ENCODE results near the gene NME2. TPM values are rescaled to one million over a fixed set of nuclear protein-coding genes. Genes with fewer than 3 reads are reported as not detected.

NME2 gene
- total and polyA plus RNA-seq, 2 of the 8 experiments (the other 6 are each of a cell fraction or from before 2014, with no cell fraction given) = 827 to 929 TPM

- no peak overlapping the region for H3K14ac ChIP-seq (ENCODE audit: insufficient read length)
- no peak overlapping the region for H2BK120ac ChIP-seq (replicated peaks; ENCODE audit: low read depth, low read length)
- no peak overlapping the region for H2BK15ac ChIP-seq (ENCODE audit: low read length)
- 88% methylated on average over 5 of the region's 5 CpGs; no CpG with 5 or more reads in 1 of the 2 experiments for WGBS, 2 experiments (ENCODE audit: extremely low coverage in 1 of 2, insufficient coverage in 1 of 2, insufficient read length in 1 of 2, insufficient replicate concordance in 2 of 2, low coverage in 1 of 2, low lambda C conversion rate in 2 of 2, missing lambda C conversion rate in 1 of 2)
- H3K18ac ChIP-seq (ENCODE audit: extremely low read depth, low read length) = no peak overlapping the region
- TF ChIP-seq POU5F1 (IDR thresholded peaks at IDR 0.05; ENCODE audit: low read depth, low read length) (no peak), RBBP5 (IDR thresholded peaks at IDR 0.05; ENCODE audit: borderline replicate concordance, low read depth, low read length) (no peak), SP1 (IDR thresholded peaks at IDR 0.05; ENCODE audit: low read depth, low read length) (no peak), ATF2 (IDR thresholded peaks at IDR 0.05; ENCODE audit: low read length) (no peak), KDM4A (IDR thresholded peaks at IDR 0.05; ENCODE audit: low read depth, low read length, severe bottlenecking) (no peak)
- peaks cover 0 to 1% of the 10 kb centered on the region in 2 experiments; a peak in 1 of 4 replicates for H3K79me2 ChIP-seq (ENCODE audit: control insufficient read depth in 1 of 2, insufficient read depth in 2 of 2, low read length in 2 of 2)
- no peaks in the 10 kb centered on the region for H3K79me1 ChIP-seq (ENCODE audit: low read depth, low read length)
- ChIA-PET CTCF (ENCODE audit: partially characterized antibody) (interaction anchor here (0.7 kb wide), 1 partner anchor 10 kb away, joined by 3 read pairs; no protein-coding TSS in a partner anchor), POLR2A (ENCODE audit: partially characterized antibody) (interaction anchor here (1.1 kb wide), 1 partner anchor 259 kb away, joined by 3 read pairs; the partner anchor contains the start of gene TOB1)
- H3K4me3 ChIP-seq (ENCODE audit: extremely low read depth in 1 of 4, insufficient read depth in 2 of 4, low read depth in 3 of 4, low read length in 4 of 4) = no peak overlapping the region
- H3K56ac ChIP-seq (replicated peaks; ENCODE audit: insufficient read length, low read depth, low read length) = no peak overlapping the region
- FAIRE-seq (no peak), DNase-seq (ENCODE audit: low read depth in 1 of 2, low spot score in 2 of 2) (no peak)
- no peak overlapping the region for H3K9ac ChIP-seq (replicated peaks in 1 of 4; ENCODE audit: extremely low read depth in 1 of 4, low read depth in 3 of 4, low read length in 3 of 4)
- H4K5ac ChIP-seq (ENCODE audit: insufficient read length, low read depth, low read length) = no peak overlapping the region
- peaks cover 0 to 5% (median 1%) of the 10 kb centered on the region in 4 experiments; a peak in 3 of 7 replicates for H3K4me1 ChIP-seq (replicated peaks in 1 of 4; ENCODE audit: control insufficient read depth in 3 of 4, insufficient read depth in 4 of 4, low read length in 3 of 4)
- H4K20me1 ChIP-seq (replicated peaks in 1 of 2; ENCODE audit: control insufficient read depth in 1 of 2, insufficient read depth in 2 of 2, low read length in 2 of 2) = peaks cover 0 to 3% of the 10 kb centered on the region in 2 experiments
- H2BK5ac ChIP-seq (ENCODE audit: low read depth, low read length) = no peak overlapping the region
- H2BK20ac ChIP-seq (ENCODE audit: low read length) = no peak overlapping the region
- H4K91ac ChIP-seq (replicated peaks; ENCODE audit: insufficient read length, low read length) = no peak overlapping the region
- no peak overlapping the region for H3K23ac ChIP-seq (ENCODE audit: insufficient read length)
- no peaks in the 10 kb centered on the region for H3K27me3 ChIP-seq (replicated peaks in 1 of 4; ENCODE audit: control insufficient read depth in 3 of 4, extremely low read depth in 1 of 4, insufficient read depth in 3 of 4, low read length in 3 of 4)
- H3K23me2 ChIP-seq (ENCODE audit: low read depth, low read length) = peaks cover 9% of the 10 kb centered on the region
- no peak overlapping the region for H2AK5ac ChIP-seq (ENCODE audit: low read depth, low read length)
- H2AFZ ChIP-seq (ENCODE audit: low read length) = no peak overlapping the region
- no peaks in the 10 kb centered on the region for H3K36me3 ChIP-seq (ENCODE audit: control insufficient read depth in 2 of 4, insufficient read depth in 4 of 4, low read length in 3 of 4)
- H3K27ac ChIP-seq (ENCODE audit: low read depth, low read length) = no peak overlapping the region
- no peak overlapping the region for H2BK12ac ChIP-seq (ENCODE audit: low read depth, low read length)
- no peak overlapping the region for H3K4me2 ChIP-seq (ENCODE audit: insufficient read depth in 1 of 2, low read depth in 2 of 2, low read length in 2 of 2)
- H3K4ac ChIP-seq (replicated peaks; ENCODE audit: insufficient read length, low read depth, low read length) = no peak overlapping the region
- H4K8ac ChIP-seq (ENCODE audit: extremely low read depth, insufficient read depth, low read length) = no peak overlapping the region
- H3K9me3 ChIP-seq (ENCODE audit: insufficient read depth in 2 of 2, low read depth in 1 of 2, low read length in 1 of 2) = no peaks in the 10 kb centered on the region
These were observed 41.3 kb upstream of the NME2 start for GRCh38 chr17:51124640-51125503.

Measured in H1 (cell line).